H1 (cell line): ENCODE measurements around the gene GPATCH4. TPM values are rescaled to one million over a fixed set of nuclear protein-coding genes. Genes with fewer than 3 reads are reported as not detected.

Experiments
- CTCF ChIA-PET: fragments of 300-600 bp; sonication (Branson Sonifier 250); formaldehyde crosslinking; loops from one replicate; lab custom pipeline; 2021; ENCODE audit not compliant: partially characterized antibody; lab: Charles Lee
- POLR2A ChIA-PET: fragments of 300-600 bp; sonication (Branson Sonifier 250); formaldehyde crosslinking; loops from one replicate; lab custom pipeline; 2021; ENCODE audit warnings: inconsistent platforms; ENCODE audit not compliant: partially characterized antibody; lab: Charles Lee
- DNase-seq, 2 experiments: peaks; one replicate each; pipeline versions ENCODE4 v3.0.0 to v3.0.0-alpha.2; 2010 to 2022; ENCODE audit warnings: low spot score in 2 of 2, low read depth in 1 of 2, mixed read lengths in 1 of 2
- FAIRE-seq: peaks from 2 replicates; lab custom pipeline; 2011; peaks lifted over from hg19 to GRCh38; lab: Jason Lieb, UNC
- H2AFZ ChIP-seq: 2 replicates; pipeline ENCODE4 v1.8.1; 2012; ENCODE audit warnings: low read length, inconsistent platforms
- H2AK5ac ChIP-seq: 2 replicates; pipeline ENCODE4 v1.6.1; 2013; ENCODE audit warnings: low read depth, low read length
- H2BK120ac ChIP-seq: replicated peaks from 2 replicates; pipeline ENCODE3; 2013; ENCODE audit warnings: low read depth, low read length, inconsistent platforms
- H2BK12ac ChIP-seq: 2 replicates; pipeline ENCODE4 v1.6.1; 2013; ENCODE audit warnings: low read depth, low read length
- H2BK15ac ChIP-seq: 2 replicates; pipeline ENCODE4 v1.6.1; 2013; ENCODE audit warnings: low read length
- H2BK20ac ChIP-seq: 2 replicates; pipeline ENCODE4 v1.6.1; 2013; ENCODE audit warnings: low read length
- H2BK5ac ChIP-seq: 2 replicates; pipeline ENCODE4 v1.6.1; 2013; ENCODE audit warnings: low read depth, low read length
- H3K14ac ChIP-seq: 2 replicates; pipeline ENCODE4 v1.6.1; 2013; ENCODE audit warnings: inconsistent platforms; ENCODE audit not compliant: insufficient read length
- H3K18ac ChIP-seq: 2 replicates; pipeline ENCODE4 v1.6.1; 2013; ENCODE audit warnings: low read length; ENCODE audit errors: extremely low read depth
- H3K23ac ChIP-seq: 2 replicates; pipeline ENCODE4 v1.6.1; 2013; ENCODE audit warnings: inconsistent platforms; ENCODE audit not compliant: insufficient read length
- H3K23me2 ChIP-seq: 2 replicates; pipeline ENCODE4 v1.6.1; 2013; ENCODE audit warnings: low read depth, low read length
- H3K27ac ChIP-seq: 2 replicates; pipeline ENCODE4 v1.6.1; 2011; ENCODE audit warnings: low read depth, low read length, inconsistent platforms
- H3K27me3 ChIP-seq, 4 experiments: replicated peaks in 1 of 4; 1 replicate in 1 of 4; 2 replicates in 3 of 4; pipeline versions ENCODE4 v1.6.1 to v1.8.1; 2011 to 2013; ENCODE audit warnings: low read length in 3 of 4, mild to moderate bottlenecking in 3 of 4, inconsistent platforms in 2 of 4, mixed read lengths in 2 of 4, moderate library complexity in 1 of 4; ENCODE audit not compliant: control insufficient read depth in 3 of 4, insufficient read depth in 3 of 4; ENCODE audit errors: extremely low read depth in 1 of 4
- H3K36me3 ChIP-seq, 4 experiments: 2 replicates each; pipeline versions ENCODE4 v1.6.1 to v1.8.1; 2011 to 2013; ENCODE audit warnings: mild to moderate bottlenecking in 4 of 4, low read length in 3 of 4, moderate library complexity in 2 of 4, control low read depth in 1 of 4, inconsistent platforms in 1 of 4; ENCODE audit not compliant: insufficient read depth in 4 of 4, control insufficient read depth in 2 of 4
- H3K4ac ChIP-seq: replicated peaks from 2 replicates; pipeline ENCODE3; 2013; ENCODE audit warnings: low read length, low read depth, mixed read lengths, inconsistent platforms; ENCODE audit not compliant: insufficient read length
- H3K4me1 ChIP-seq, 4 experiments: replicated peaks in 1 of 4; 1 replicate in 1 of 4; 2 replicates in 3 of 4; pipeline versions ENCODE4 v1.6.1 to v1.8.1; 2011 to 2013; ENCODE audit warnings: low read length in 3 of 4, inconsistent platforms in 2 of 4, mixed read lengths in 1 of 4; ENCODE audit not compliant: insufficient read depth in 4 of 4, control insufficient read depth in 3 of 4
- H3K4me2 ChIP-seq, 2 experiments: 2 replicates each; pipeline versions ENCODE4 v1.6.1 to v1.8.1; 2011 to 2013; ENCODE audit warnings: low read depth in 2 of 2, low read length in 2 of 2, control low read depth in 1 of 2, inconsistent platforms in 1 of 2, mild to moderate bottlenecking in 1 of 2; ENCODE audit not compliant: insufficient read depth in 1 of 2
- H3K4me3 ChIP-seq, 4 experiments: fragments of 200-600, 300-600 bp in 1 of 4; sonication (generic), shearing (Covaris generic), sonication (Bioruptor Twin) in 1 of 4; 2 replicates each; pipeline versions ENCODE4 v1.5.1 to v1.8.1; 2011 to 2016; ENCODE audit warnings: low read length in 4 of 4, low read depth in 3 of 4, control low read depth in 2 of 4, inconsistent platforms in 2 of 4, mild to moderate bottlenecking in 2 of 4, mixed read lengths in 1 of 4, moderate library complexity in 1 of 4; ENCODE audit not compliant: insufficient read depth in 2 of 4; ENCODE audit errors: extremely low read depth in 1 of 4
- H3K56ac ChIP-seq: replicated peaks from 2 replicates; pipeline ENCODE3; 2013; ENCODE audit warnings: low read depth, mild to moderate bottlenecking, mixed read lengths, low read length, inconsistent platforms; ENCODE audit not compliant: insufficient read length
- H3K79me1 ChIP-seq: 2 replicates; pipeline ENCODE4 v1.6.1; 2013; ENCODE audit warnings: low read depth, low read length, control low read depth
- H3K79me2 ChIP-seq, 2 experiments: 2 replicates each; pipeline versions ENCODE4 v1.6.1 to v1.8.1; 2012 to 2013; ENCODE audit warnings: low read length in 2 of 2, mild to moderate bottlenecking in 2 of 2, inconsistent platforms in 1 of 2; ENCODE audit not compliant: insufficient read depth in 2 of 2, control insufficient read depth in 1 of 2
- H3K9ac ChIP-seq, 4 experiments: replicated peaks in 1 of 4; 1 replicate in 1 of 4; 2 replicates in 3 of 4; pipeline versions ENCODE4 v1.6.1 to v1.8.1; 2011 to 2013; ENCODE audit warnings: low read depth in 3 of 4, low read length in 3 of 4, control low read depth in 2 of 4, mild to moderate bottlenecking in 2 of 4, moderate library complexity in 2 of 4, inconsistent platforms in 1 of 4; ENCODE audit errors: extremely low read depth in 1 of 4
- H3K9me3 ChIP-seq, 2 experiments: 2 replicates each; pipeline versions ENCODE4 v1.6.1 to v1.8.1; 2012 to 2013; ENCODE audit warnings: mild to moderate bottlenecking in 2 of 2, moderate library complexity in 2 of 2, control low read depth in 1 of 2, inconsistent platforms in 1 of 2, low read depth in 1 of 2, low read length in 1 of 2, mixed read lengths in 1 of 2; ENCODE audit not compliant: insufficient read depth in 2 of 2
- H4K20me1 ChIP-seq, 2 experiments: replicated peaks in 1 of 2; 2 replicates each; pipeline versions ENCODE3 to v1.8.1; 2011 to 2013; ENCODE audit warnings: inconsistent platforms in 2 of 2, low read length in 2 of 2, mild to moderate bottlenecking in 1 of 2; ENCODE audit not compliant: insufficient read depth in 2 of 2, control insufficient read depth in 1 of 2
- H4K5ac ChIP-seq: 2 replicates; pipeline ENCODE4 v1.6.1; 2013; ENCODE audit warnings: low read length, low read depth, mixed read lengths, inconsistent platforms; ENCODE audit not compliant: insufficient read length
- H4K8ac ChIP-seq: 2 replicates; pipeline ENCODE4 v1.8.0; 2013; ENCODE audit warnings: mild to moderate bottlenecking, moderate library complexity, low read length, inconsistent platforms; ENCODE audit not compliant: insufficient read depth; ENCODE audit errors: extremely low read depth
- H4K91ac ChIP-seq: replicated peaks from 2 replicates; pipeline ENCODE3; 2013; ENCODE audit warnings: low read length, mixed read lengths, inconsistent platforms; ENCODE audit not compliant: insufficient read length
- HDAC6 ChIP-seq: IDR thresholded peaks from one replicate; pipeline ENCODE4 v1.7.1; 2012; ENCODE audit warnings: low read depth, mild to moderate bottlenecking, inconsistent platforms, low read length, moderate library complexity
- KDM5A ChIP-seq: fragments of 200-600 bp; IDR thresholded peaks from 2 replicates; pipeline ENCODE4 v1.7.1; 2012; ENCODE audit warnings: mild to moderate bottlenecking, low read length, inconsistent platforms, mixed read lengths
- TAF1 ChIP-seq: IDR thresholded peaks from 2 replicates; pipeline ENCODE4 v1.6.1; 2011; ENCODE audit warnings: mild to moderate bottlenecking, low read depth, low read length
- TCF12 ChIP-seq: IDR thresholded peaks from 2 replicates; pipeline ENCODE4 v1.6.1; 2011; ENCODE audit warnings: low read depth, mild to moderate bottlenecking, low read length
- WGBS, 2 experiments: shearing (Covaris generic) in 1 of 2; methylation state at CpG; one replicate each; pipeline versions ENCODE4 v1.1.6 to v1.1.7; 2013 to 2015; ENCODE audit warnings: low lambda C conversion rate in 2 of 2, mixed read lengths in 2 of 2, inconsistent platforms in 1 of 2, low coverage in 1 of 2, missing lambda C conversion rate in 1 of 2; ENCODE audit not compliant: insufficient replicate concordance in 2 of 2, insufficient coverage in 1 of 2, insufficient read length in 1 of 2; ENCODE audit errors: extremely low coverage in 1 of 2, missing lambda C conversion rate in 1 of 2; 5-methylcytosine and 5-hydroxymethylcytosine counted together
- polyA plus RNA-seq, 7 experiments: library from polyadenylated mRNA; depleted of rRNA in 3 of 7; stranded (reverse) in 5 of 7; unstranded in 2 of 7; fragments of >200 nt in 5 of 7; fragments of 200-250 nt in 2 of 7; gene quantifications; 1 replicate in 5 of 7; 2 replicates in 1 of 7; 4 replicates in 1 of 7; pipeline versions ENCODE4 v1.2.1 to v1.2.3, GENCODE V29; 2011 to 2013; ENCODE audit warnings: missing spikeins in 2 of 7, mixed read lengths in 2 of 7
- total RNA-seq: library from RNA; stranded (reverse); fragmentation: NEBNext Ultra II Directional; extraction: Animal tissue kit (Norgen Biotek cat#: 25700); gene quantifications from 2 replicates; pipeline ENCODE4 v1.2.1, GENCODE V29; 2021

GPATCH4 gene
- total and polyA plus RNA-seq, 2 of the 8 experiments (the other 6 are each of a cell fraction or from before 2014, with no cell fraction given) = 20.5 to 47.9 TPM

- Histone ChIP-seq H3K79me2 (no peaks in the 10 kb centered on the region), H4K8ac (no peak overlapping the region), H3K4me1 (peaks cover 0 to 10% (median 2%) of the 10 kb centered on the region in 4 experiments; a peak in 4 of 7 replicates), H3K23me2 (peaks cover 10% of the 10 kb centered on the region), H3K27ac (no peak overlapping the region), H3K4me2 (peak overlapping the region; percentile 68 to 87), H3K18ac (no peak overlapping the region; the same call in 1 of the 2 replicates), H2AFZ (peak overlapping the region; percentile 88), H3K4ac (peak overlapping the region; percentile 4), H4K5ac (peak overlapping the region; percentile 2), H3K27me3 (no peaks in the 10 kb centered on the region), H2BK12ac (no peak overlapping the region), H4K91ac (peak overlapping the region; percentile 50), H3K79me1 (0 out of 2 replicates have a peak, but pooled peaks cover 2% of the 10 kb centered on the region), H3K4me3 (peak overlapping the region; percentile 62 to 87 (median 81)), H4K20me1 (peaks cover 0 to 5% of the 10 kb centered on the region in 2 experiments), H2BK5ac (peak overlapping the region; percentile 41; the same call in 1 of the 2 replicates), H3K36me3 (peaks cover 8 to 29% (median 18%) of the 10 kb centered on the region in 4 experiments), H3K23ac (no peak overlapping the region), H2BK15ac (no peak overlapping the region; the same call in 1 of the 2 replicates), H3K14ac (no peak overlapping the region), H3K56ac (no peak overlapping the region), H2BK120ac (no peak overlapping the region), H3K9me3 (no peaks in the 10 kb centered on the region), H2BK20ac (no peak overlapping the region), H3K9ac (peak overlapping the region in 2 of 4 experiments; percentile 31 to 64; a peak in 3 of 7 replicates), H2AK5ac (no peak overlapping the region)
- FAIRE-seq (no peak), DNase-seq (no peak)
- ChIA-PET CTCF (interaction anchor here (0.7 to 5.3 kb wide), 17 partner anchors 10 to 205 kb away, joined by 3 to 45 read pairs (median 4); partner anchors contain the start of genes GPATCH4, HAPLN2 and TTC24), POLR2A (interaction anchor here (0.8 to 5.1 kb wide), 30 partner anchors 9 to 212 kb away, joined by 3 to 66 read pairs (median 4); partner anchors contain the start of genes GPATCH4, HAPLN2, MEF2D and PRCC)
- WGBS, 2 experiments = 21% methylated on average over 6 of the region's 6 CpGs; no CpG with 5 or more reads in 1 of the 2 experiments
- TF ChIP-seq TAF1 = no peak
- no peak for TF ChIP-seq KDM5A
- TF ChIP-seq TCF12 = no peak
- no peak for TF ChIP-seq HDAC6
Measured at GRCh38 chr1:156591181-156591431, 10.2 kb downstream of the GPATCH4 start.
